GM13977 (cell line): ENCODE results near the gene RTP3.
A peak's percentile ranks its signal among the peaks of the same experiment; 100 is the strongest.
"Not testable (repeated sequence)": the region's sequence is repeated elsewhere in the genome, so short reads cannot be mapped to it uniquely, and the experiment has no call there.

Experiments
- DNase-seq: peaks from one replicate; pipeline ENCODE4 v3.0.0; 2012; ENCODE audit warnings: low spot score
- in situ Hi-C: fragments of 300-500 bp; cut with MboI; formaldehyde crosslinking; loops from one replicate; pipeline ENCODE4 v1.12.0; 2022; ENCODE audit warnings: low sequenced_read_pairs, low pct_unique_long_range_greater_than_20kb, mixed read lengths, inconsistent platforms; ENCODE audit not compliant: unreplicated experiment
- TF ChIP-seq, protein P1 (sequence below): IDR thresholded peaks from 2 replicates; pipeline ENCODE4 v1.5.1; 2012; ENCODE audit warnings: mild to moderate bottlenecking, control low read depth; ENCODE audit not compliant: insufficient read depth; ENCODE audit errors: extremely low read depth, missing control alignments

RTP3 gene

DNA sequence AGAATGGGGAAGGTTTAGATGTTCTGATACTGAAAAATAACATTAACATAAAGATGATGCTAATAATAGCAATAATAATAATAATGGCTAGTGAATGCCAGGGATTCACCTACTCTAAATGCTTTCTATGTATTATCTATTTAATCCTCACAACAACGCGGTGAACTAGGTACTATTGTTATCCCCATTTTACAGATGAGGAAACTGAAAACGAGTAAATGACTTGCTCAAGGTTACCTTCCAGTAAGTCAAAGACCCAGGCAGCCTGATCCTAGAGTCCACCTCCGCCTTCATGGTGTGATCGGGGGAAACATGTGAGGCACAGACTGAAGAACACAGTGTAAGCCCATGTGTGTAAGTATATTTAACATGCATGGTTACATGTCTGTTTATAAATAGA, 38.0 kb downstream of the RTP3 start:
- DNase-seq = no peak
- TF ChIP-seq, protein P1, sequence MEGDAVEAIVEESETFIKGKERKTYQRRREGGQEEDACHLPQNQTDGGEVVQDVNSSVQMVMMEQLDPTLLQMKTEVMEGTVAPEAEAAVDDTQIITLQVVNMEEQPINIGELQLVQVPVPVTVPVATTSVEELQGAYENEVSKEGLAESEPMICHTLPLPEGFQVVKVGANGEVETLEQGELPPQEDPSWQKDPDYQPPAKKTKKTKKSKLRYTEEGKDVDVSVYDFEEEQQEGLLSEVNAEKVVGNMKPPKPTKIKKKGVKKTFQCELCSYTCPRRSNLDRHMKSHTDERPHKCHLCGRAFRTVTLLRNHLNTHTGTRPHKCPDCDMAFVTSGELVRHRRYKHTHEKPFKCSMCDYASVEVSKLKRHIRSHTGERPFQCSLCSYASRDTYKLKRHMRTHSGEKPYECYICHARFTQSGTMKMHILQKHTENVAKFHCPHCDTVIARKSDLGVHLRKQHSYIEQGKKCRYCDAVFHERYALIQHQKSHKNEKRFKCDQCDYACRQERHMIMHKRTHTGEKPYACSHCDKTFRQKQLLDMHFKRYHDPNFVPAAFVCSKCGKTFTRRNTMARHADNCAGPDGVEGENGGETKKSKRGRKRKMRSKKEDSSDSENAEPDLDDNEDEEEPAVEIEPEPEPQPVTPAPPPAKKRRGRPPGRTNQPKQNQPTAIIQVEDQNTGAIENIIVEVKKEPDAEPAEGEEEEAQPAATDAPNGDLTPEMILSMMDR = no peak
- in situ Hi-C loops = no loop called here

DNA sequence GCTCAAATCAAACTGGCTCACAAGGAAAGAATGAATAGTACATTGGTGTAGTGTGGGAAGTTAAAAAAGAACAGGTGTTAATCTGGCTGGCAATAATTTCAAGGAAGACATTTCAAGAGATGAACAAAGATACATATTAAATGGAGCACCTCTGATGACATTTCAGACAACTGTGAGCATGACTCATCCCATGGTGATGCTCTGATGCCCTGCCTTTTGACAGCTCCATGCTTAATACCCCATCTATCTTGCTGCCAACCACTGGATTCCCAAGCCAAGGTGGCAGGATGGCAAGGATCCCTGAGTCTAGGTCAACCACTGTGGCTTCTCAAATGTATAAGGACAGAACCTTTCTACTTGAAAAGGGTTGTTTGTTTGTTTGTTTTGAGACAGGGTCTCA, 39.0 kb downstream of the RTP3 start:
- no peak for DNase-seq
- in situ Hi-C loops = no loop called here
- TF ChIP-seq, protein P1 = no peak

DNA sequence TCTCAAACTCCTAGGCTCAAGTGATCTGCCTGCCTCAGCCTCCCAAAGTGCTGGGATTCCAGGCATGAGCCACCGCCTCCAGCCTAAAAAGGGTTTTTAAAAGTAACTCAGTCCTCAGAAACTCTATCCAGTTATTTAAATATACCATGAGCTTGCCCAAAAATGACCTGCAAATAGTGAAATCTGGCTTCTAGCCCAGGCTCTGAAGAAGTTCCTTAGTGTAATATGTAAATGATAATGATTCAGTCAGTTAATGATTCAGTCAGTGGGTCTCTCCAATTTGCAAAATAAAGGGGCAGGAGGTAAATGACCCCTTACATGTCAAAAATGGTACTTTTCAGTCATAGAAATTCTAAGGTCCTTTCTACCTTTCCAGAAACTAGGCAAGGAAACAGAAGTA, 39.5 kb downstream of the RTP3 start:
- TF ChIP-seq, protein P1 = no peak
- DNase-seq = no peak
- in situ Hi-C loops = no loop called here

DNA sequence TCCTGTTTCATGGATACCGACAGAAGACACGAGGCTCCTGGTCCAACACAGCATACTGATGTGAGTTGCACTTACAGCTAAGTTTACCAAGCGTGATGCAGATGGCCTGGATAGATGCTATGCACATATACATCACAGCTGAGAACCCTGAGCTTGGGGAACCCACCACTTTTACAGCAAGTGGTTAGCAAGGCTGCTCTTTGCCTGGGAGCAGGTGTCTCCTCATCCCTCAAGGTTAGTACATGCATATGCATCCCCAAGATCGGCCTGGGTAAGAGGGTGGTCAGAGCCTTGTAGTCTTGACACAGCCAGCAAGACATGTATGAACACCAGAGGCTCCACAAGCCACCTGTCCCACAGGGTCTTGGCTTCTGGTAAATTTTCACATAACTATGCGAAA, 40.0 kb downstream of the RTP3 start:
- TF ChIP-seq, protein P1 = no peak
- in situ Hi-C loops = no loop called here
- no peak for DNase-seq

DNA sequence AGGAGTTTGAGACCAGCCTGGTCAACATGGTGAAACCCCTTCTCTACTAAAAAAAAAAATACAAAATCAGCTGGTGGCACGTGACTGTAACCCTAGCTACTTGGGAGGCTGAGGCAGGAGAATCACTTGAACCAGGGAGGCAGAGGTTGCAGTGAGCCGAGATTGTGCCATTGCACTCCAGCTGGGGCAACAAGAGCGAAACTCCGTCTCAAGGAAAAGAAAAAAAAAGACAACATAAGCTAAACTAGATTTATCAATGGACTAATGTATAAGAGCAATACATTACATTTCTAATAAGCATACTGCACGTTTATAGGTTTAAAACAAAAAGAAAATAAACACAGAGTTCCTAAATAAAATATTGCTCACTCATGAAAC, 40.6 kb downstream of the RTP3 start:
- DNase-seq, in situ Hi-C loops: not testable (repeated sequence)

DNA sequence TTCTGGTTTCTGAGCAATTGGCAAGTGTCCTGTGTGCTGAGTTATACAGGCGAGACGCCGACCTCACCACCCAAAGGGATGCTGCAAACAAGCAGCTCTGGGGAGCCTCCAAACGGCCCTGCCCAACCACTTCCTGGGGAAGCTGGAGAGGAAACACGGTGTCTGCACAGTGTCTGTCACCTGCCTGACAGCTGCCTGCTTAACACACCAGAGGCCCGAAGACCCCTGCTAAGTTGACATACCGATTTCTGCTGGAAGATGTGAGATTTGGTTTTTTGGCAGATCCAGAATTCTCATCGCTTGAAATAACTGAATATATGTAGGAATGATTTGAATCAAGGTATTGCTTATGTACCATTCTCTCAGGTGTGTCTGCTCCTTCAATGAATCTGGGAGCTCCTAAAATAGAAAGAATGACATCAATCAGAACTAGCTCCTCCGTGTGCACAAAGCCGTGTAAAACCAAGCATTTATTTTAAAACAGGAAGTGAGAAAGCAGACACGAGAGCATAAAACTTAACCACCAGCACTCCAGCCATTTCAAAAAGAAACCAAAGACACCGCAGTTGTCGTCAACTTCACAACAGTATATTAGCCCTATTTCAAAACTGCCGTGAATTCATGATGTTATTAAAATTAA, 41.1 kb downstream of the RTP3 start:
- TF ChIP-seq, protein P1 = no peak
- in situ Hi-C loops = no loop called here
- peak; percentile 73 for DNase-seq

DNA sequence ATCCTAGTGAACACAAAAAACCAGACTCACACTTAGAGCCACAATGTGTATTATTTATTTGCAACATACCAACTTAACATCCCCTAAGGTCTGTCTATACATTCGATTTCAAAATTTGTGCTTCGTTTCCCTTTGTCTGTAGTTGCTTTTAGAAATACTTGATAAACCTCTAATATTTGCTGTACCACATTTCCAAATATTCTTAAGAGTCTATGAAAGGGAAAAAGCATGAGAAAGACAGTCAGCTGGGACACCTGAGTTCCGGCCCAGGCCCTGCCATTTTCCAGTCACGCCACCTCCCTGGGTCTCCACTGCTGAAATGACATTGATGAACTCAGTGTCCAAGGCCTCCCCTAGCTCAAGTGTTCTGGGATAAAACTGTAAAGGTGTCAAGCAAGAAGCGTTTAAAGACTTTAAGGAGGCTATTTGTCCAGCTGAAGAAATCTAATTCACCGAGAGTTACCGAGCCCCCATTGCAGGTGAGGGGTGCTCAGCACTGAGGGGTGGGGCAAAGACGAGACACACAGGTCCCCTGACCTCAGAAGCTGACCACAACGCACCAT, 41.7 kb downstream of the RTP3 start:
- no peak for DNase-seq
- TF ChIP-seq, protein P1 = no peak
- in situ Hi-C loops = no loop called here
